ENCODE results near the gene ELMO2.

DNA sequence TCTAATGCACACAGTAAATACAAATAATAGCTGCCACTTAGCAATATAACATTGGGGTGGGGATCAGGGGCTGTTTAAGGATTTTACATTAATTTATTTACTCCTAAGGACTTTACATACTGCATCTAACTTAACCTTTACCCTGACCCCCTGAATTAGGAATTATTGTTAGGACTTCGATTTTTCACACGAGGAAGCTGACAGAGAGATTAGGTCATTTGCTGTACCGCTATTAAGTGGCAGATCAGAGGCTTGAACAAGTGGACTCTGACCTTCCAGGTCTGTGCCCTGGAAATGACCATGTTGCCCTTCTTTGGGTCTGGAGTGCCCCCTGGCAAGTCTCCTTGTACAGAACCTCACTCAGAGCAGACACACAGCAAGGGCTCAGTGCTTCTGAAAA, 5.2 kb upstream of the ELMO2 start:
- TF ChIP-seq, protein P1, sequence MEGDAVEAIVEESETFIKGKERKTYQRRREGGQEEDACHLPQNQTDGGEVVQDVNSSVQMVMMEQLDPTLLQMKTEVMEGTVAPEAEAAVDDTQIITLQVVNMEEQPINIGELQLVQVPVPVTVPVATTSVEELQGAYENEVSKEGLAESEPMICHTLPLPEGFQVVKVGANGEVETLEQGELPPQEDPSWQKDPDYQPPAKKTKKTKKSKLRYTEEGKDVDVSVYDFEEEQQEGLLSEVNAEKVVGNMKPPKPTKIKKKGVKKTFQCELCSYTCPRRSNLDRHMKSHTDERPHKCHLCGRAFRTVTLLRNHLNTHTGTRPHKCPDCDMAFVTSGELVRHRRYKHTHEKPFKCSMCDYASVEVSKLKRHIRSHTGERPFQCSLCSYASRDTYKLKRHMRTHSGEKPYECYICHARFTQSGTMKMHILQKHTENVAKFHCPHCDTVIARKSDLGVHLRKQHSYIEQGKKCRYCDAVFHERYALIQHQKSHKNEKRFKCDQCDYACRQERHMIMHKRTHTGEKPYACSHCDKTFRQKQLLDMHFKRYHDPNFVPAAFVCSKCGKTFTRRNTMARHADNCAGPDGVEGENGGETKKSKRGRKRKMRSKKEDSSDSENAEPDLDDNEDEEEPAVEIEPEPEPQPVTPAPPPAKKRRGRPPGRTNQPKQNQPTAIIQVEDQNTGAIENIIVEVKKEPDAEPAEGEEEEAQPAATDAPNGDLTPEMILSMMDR (IDR thresholded peaks at IDR 0.05): no peak
- TF ChIP-seq EP300 (IDR thresholded peaks at IDR 0.05): no peak
- no peak for TF ChIP-seq POLR2A (IDR thresholded peaks at IDR 0.05)
- TF ChIP-seq POLR2AphosphoS5 (IDR thresholded peaks at IDR 0.05): no peak

All from stomach (tissue), 4 donors.